HG03159 (cell line): Measurements from ENCODE around the gene FMN1.

Experiments
- ATAC-seq: cut with Tn5 transposase; IDR thresholded peaks from one replicate; pipeline ENCODE4 v1.9.1; 2021; ENCODE audit warnings: mild to moderate bottlenecking, moderate library complexity; ENCODE audit not compliant: unreplicated experiment

Gene FMN1

DNA sequence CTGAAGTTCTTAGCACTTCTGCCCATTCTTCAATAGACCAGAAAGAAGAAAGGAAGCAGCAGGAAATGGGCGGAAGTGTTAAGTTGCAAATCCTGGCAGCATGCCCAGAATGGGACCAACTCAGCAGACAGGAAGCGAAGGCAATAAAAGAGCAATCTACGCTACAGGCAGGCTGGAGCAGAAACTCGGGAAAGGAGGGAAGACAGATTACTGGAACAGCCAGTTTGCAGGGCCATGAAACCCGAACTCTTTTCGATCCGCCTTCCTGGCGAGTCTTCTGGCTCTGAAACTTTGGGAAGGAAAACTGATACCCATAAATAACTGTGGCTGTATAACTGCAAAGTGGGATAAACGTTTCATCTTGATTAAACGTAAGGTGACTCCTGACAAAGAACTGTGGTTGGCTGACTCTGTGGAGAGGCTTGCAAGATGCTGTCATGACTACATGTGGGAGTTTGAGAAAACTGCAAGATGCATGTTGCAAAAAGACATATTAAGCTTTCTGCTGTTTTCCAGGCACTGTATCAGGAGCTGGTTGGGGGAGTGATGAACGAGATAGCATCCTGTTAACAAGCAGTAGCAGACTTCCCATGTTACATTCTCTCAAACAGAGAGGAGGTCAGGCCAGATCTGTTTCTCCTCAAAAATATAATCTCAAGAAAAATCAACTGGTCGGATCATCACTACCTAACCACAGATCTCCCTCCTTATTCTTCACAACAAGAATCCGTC lies 67.8 kb downstream of the FMN1 start:
- ATAC-seq, result no peak

DNA sequence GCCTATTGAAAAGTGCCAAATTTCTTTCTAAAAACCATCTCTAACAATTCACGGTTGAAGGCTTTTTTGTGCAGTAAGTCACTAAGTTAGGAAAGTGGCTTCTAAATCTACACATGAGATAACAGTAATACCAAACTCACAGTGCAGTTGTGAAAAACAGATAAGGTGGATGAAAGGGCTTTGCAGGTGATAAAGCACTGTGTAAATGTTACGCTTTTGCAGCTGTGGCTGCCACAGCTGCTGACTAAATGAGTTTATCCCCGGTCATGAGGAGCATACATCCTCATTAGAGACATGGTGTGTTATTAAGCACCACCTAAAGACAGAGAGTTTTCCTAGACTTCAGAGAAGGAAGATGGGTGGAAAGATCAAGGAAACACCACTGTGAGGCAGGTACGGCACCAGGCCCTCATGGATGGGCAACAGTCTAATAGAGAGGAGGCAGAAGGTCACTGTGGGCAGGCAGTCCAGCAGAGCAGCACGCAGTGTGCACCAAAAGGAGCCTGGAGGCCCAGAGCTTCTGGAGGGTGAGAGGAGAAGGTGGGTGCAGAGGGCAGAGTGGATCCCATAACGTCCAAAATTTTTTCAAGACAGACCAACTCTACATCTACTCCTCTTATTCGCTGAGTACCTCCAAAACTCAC lies 68.5 kb downstream of the FMN1 start:
- no peak for ATAC-seq

DNA sequence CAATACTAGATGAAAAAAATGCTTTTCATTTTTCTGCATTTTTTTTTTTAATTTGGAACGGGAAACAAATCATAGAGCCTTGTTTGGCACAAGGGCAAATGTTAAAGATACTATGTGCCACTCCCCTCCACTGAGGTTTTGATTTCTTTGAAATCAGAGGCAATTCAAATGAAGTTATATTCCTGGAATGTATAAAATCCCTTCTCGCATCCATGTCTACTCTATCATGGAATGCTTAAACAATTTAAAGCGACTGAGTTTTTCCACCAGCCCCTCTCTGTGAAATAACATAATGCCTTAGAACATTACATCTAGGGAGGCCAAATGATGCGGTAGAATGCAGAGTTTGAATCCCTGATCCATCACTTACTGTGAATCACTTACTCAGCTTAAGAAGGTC lies 69.7 kb downstream of the FMN1 start:
- no peak for ATAC-seq

DNA sequence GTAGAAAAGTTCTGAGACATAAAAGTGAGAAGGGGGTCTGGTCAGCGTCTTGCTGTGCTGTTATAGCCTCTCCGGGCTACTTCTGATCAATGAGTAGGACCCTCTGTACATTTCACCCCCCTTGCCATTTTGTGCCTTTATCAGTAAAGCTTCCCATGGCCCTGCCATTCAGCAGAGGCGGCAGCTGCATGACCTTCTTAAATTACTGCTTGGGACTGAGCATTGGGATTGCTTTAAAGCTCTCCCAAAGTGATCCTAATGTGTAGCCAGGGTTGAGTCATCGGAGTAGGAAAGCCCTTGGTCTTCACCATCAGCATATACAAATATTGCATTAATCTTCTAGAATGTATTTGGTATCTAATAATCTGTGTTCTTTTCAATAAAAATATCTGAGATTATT lies 70.2 kb downstream of the FMN1 start:
- ATAC-seq, result no peak

DNA sequence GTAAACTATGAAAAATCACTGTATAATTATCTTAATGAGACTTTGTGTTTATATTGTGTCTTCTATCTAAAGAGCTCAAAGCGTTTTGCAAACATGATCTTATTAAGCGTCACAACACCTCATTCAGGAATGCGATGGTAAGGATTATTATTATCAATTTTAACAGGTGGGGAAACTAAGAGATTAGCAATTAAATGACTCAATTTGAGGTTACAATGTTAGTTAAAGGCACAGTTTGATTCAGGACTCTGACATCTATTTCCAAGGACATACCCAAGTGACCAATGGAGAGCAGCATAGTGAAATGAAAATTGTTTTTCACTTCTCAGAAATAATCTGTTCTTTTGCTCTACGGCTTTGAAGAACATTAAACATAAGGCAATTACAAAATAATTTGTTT lies 74.6 kb downstream of the FMN1 start:
- no peak for ATAC-seq

DNA sequence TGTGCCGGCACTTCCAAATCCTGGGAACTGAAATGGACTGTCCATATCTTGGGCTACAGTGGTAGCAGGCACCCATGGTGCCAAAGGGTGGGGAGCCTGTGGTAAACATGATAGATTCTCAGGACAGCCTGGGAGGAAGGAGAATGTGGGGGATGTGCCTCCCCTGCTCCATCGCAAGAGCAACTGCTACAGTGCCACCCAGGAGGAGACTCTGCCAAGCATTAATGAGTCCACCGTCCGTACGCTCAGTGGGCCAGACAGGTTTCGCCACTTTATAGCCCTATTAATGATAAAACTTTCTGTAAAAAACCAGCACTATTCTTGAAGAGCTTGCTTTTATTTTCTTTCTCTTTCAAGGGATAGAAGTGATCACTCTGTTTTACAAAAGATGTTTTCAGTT lies 75.2 kb downstream of the FMN1 start:
- no peak for ATAC-seq

DNA sequence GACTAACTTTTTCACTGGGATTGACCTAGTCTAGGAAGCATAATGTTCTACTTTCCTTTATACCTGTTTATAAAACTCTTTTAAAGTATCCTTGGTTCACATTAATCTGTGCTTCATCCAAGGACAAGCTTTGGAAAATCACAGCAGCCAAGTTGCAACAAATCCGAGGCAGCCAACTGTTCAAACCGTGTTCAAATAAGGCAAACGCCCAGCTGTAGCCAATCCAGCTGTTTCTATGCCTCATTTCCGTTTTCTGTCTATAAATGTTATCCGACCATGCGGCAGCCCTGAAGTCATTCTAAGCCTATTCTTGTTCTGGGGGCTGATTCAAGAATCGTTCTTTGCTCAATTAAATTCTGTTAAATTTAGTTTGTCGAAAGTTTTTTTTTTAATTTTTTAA lies 78.3 kb downstream of the FMN1 start:
- ATAC-seq, result no peak

DNA sequence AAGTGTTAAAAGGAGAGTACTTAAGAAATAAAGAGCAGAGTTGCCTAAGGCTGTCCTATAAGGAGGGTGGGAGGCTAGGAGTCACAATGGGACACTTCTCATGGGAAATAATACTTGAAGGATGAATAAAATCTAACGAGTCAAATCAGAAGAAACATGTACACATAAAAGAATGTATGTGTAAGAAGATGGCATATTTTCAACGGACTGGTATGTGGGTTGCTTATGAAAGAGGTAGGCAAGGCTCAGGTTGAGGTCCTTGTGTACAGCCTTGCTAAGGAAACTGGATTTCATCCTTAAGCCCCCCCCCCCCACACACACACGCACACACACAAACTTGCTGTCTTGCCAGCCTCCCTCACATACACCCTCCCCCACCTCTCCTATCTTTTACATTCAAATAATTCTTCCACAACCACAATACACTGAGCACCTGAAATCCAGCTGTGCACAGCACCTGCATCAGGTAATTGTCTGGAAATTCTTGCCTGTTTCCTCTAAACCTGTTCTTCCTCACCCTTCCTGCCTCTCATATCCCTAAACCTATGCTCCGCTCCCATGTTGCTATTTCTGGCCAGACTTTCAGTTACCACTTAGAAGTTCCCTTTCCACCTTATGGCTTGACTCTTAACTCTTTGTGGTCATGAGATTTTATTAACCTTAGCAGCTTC lies 79.2 kb downstream of the FMN1 start:
- ATAC-seq, result no peak

DNA sequence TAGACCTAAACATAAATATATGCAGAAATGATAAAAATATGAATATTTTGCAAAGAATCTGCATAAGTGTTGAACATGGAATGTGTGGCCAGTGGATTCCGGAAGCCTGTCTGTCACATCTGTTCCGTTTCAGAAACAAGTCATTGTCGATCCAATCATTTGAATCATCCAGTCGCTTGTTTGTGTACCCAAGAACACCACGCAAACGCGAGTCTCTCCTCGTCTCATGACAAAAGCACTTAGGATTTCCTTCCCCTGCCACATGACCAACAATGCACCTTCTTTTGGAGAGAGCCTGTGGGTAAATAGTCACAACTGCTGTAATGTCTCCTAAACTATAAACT lies 80.2 kb downstream of the FMN1 start:
- no peak for ATAC-seq

DNA sequence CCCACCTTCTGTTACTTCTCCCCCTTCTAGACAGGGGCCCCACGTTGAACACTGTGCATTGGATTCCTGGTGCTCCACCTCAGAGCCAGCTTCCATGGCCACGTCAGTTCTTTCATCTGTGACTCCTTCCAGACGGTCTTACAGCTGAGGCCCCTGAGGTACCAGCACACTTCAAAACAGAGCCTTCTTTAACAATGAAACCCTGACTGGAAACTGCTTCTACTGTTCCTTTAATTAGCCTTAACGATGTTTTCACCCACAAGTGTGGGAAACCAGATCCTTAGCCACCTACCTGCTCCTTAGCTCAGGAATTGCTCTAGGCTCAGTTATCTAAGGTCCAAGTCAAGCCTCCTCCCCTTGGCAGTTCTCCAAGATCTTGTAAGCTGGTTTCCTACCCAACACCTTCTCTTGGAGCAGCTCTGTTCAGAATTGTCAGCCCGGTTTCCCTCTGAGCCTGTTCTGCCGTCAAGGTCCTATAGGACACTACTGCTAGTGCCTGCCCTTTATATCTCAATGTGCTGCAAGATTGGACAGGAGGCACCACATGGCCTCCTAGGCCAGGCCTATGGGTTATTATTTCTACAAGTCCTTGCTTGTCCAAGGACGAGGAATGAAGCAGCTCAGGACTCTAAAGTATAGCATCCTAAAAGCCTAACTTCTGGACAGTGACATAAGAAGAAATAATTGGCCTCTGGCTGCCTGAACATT lies 80.7 kb downstream of the FMN1 start:
- no peak for ATAC-seq

DNA sequence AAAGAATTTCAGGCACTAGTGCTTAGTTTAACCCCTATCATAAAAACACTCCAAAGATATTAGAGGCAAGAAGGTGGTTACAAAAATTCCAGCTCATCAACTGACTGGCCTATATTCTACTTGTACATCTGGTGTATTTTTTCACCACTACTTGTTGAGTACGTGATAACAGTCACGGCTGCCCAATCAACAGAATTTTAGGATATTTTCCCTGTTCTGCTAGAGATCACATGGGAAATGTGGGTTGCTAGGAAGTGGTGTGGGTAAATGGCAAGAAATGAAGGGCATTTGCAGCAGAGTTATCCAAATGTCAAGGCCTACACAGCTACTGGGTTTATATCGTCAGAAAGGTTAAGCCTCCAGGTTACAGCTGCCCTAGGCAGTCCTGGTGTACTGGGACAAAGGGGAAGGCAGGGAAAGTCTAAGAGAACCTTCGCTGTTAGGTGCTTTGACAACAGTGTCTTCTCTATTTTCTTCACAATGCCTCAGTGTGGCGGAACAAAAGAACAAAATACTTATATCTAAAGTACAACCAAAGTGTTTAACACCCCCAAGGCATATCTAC lies 81.9 kb downstream of the FMN1 start:
- ATAC-seq, result no peak

DNA sequence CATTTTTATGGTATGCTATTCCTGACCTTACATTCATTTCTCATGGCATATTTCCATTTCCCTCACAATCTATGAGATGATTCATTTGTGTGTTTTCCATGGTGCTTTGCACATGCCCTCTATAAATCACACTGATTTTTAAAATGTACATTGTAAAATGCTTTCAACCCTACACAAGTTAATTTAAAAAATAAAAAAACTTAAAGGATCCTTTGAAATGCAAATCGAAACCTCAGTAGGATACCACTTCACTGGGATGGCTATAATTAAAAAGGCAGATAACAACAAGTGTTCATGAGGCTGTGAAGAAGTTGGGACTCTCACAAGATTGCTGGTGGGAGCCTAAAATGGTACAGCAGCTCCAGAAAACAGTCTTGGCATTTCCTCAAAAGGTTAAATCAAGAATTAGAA lies 83.5 kb downstream of the FMN1 start:
- no peak for ATAC-seq

DNA sequence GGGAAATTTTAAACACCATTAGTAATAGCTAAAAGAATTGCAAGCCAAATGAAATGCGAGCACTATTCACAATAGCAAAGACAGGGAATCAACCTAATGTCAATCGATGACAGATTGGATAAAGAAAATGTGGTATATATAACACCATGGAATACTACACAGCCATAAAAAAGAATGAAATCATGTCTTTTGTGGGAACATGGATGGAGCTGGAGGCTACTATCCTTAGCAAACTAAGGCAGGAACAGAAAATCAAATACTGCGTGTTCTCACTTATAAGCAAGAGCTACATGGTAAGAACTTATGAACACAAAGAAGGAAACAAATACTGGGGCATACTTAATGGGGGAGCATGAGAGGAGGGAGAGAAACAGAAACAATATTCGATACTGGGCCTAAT lies 85.2 kb downstream of the FMN1 start:
- ATAC-seq, result no peak

DNA sequence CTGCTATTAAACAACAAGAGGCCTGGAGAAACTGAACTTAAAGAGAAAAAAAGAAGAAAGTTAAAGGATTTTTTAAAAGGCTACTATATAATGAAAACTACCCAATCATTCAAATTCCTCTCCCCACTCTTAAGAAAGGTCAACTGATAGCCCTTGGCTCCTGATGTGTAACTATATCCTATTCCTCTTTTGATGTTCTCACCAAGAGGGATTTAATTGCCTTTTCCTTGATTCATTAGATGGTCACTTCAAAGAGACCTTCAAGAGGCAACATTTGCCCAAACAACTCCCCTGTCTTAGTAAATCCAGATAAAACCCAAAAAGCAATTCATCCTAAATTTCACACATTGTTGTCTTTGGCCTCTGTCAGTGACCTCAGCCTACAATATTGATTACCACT lies 86.0 kb downstream of the FMN1 start:
- no peak for ATAC-seq

DNA sequence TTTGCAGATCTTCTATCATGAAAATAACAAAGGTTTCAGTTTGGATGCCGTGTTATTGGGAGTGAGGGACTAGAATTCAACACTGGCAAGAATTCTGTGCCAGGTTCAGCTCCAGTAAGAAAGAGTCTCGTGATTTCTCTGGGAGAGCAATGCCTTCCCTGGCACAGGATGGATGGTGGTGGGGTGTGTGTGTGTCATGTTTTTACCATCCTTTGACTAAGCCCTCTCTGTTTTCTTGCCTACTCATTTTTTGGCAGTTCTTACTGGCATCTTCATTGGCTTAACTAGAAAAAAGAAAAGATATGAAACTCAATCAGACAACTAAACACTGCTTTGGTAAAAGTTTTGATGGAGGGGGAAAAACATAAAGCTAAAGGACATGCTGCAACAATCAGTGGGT lies 86.6 kb downstream of the FMN1 start:
- ATAC-seq, result no peak

DNA sequence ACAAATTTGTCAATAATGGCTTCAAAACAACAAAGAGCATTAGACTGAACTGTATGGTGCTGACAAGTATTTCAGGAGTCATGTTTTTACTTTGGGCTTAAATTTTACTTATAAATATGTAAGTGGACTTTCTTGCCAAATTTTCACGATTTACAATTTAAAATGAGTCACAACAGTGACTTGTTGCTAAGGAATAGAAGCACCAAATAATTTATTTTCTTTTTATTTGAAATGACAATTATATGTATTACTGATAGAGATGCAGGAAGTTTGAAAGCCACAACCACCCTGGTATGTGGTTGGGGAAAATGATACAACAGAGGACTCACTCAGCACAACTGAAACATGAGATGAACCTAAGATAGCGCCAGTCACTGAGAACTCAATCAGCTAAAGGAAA lies 90.3 kb downstream of the FMN1 start:
- no peak for ATAC-seq

DNA sequence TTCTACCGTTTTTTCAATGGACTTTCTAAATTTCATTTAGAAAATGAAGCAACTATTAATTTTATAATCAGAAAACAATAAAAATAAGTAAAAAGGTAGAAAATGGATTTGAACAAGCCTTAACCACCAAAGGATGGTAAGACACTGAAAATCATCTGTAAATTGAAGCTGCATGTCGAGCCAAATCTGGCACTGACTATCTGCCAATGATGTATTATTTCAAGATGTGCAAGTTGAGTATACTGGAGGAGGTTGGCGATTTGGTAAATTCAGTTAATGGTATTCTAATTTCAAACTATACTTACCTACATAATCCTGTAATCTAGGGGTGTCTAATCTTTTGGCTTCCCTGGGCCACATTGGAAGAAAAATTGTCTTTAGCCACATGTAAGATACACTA lies 93.5 kb downstream of the FMN1 start:
- no peak for ATAC-seq

DNA sequence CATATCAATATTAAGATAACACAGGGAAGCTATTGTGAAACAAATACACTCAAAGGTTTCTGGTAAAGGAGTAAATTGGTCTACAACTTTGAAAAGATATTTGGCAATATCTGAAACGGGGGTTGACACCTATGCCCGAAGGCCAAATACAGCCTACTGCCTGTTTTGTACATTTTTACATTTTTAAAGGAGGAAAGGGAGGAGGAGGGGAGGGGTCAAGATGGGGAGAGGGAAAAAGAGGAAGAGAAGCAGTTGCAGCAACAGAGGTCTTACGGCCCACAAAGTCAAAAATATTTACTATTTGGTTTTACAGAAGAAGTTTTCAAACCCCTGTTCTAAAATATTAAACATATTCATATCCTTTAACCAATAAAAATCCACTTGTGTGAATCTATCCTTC lies 94.2 kb downstream of the FMN1 start:
- no peak for ATAC-seq

DNA sequence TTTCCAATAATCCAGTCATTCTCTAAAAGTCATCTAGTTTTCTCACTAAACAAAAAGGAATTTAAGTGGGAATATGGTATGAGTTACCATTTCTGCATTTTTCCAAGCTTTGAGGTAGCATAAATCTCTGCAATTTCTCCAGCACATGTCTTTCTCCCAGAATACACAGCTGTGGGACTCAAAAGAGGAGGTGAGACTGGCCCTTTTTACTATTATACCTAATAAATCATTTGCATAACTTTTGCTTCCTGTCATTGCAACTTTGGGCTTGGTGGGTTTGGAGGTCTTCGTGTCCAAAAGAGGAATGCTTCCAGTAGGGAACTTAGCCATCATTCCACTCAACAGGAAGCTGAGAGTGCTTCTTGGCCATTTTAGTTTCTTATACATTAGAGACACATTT lies 94.8 kb downstream of the FMN1 start:
- no peak for ATAC-seq

DNA sequence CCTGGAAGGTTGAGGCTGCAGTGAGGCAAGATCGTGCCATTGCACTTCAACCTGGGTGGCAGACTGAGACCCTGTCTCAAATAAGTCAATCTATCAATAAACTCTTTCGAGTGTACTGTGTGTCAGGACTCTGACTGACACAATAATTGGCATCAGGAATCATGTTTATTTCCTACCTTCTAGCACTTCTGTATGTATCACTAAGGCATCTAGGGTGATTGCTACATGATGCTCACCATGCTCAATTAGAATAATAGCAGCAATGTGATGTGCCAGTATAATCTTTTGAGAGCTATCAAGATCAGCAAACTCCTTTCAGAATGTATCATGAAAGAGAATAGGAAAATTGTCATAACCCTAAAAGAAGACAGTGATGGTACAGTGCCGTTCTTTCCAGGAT lies 95.3 kb downstream of the FMN1 start:
- ATAC-seq, result no peak
